ENCODE data around the gene CNBD2. TPM values are rescaled to one million over a fixed set of nuclear protein-coding genes. Genes with fewer than 3 reads are reported as not detected.
"Not testable (repeated sequence)": the region's sequence is repeated elsewhere in the genome, so short reads cannot be mapped to it uniquely, and the experiment has no call there.

Gene CNBD2
- total and polyA plus RNA-seq, 2 donors: 1.9 to 8.6 TPM

- no peak overlapping the region for H3K4me3 ChIP-seq (ENCODE audit: low read depth, low read length)
- peak; percentile 50 for DNase-seq (ENCODE audit: extremely low spot score)
- peaks cover 2% of the 10 kb centered on the region for H3K36me3 ChIP-seq (ENCODE audit: insufficient read depth)
- 58% methylated on average over 11 of the region's 11 CpGs for WGBS
- no peaks in the 10 kb centered on the region for H3K4me1 ChIP-seq (ENCODE audit: insufficient read depth)
- H3K27ac ChIP-seq (ENCODE audit: low read depth): no peak overlapping the region
Observed at GRCh38 chr20:36017048-36017951, 48.9 kb downstream of the CNBD2 start.

GRCh38 chr20:36018208-36018988, 50.0 kb downstream of the CNBD2 start:
- WGBS: 88% methylated on average over 7 of the region's 7 CpGs
- Histone ChIP-seq H3K27ac (ENCODE audit: low read depth) (no peak overlapping the region), H3K4me3 (ENCODE audit: low read depth, low read length) (no peak overlapping the region), H3K4me1 (ENCODE audit: insufficient read depth) (no peaks in the 10 kb centered on the region), H3K36me3 (ENCODE audit: insufficient read depth) (peaks cover 2% of the 10 kb centered on the region)
- no peak for DNase-seq (ENCODE audit: extremely low spot score)

GRCh38 chr20:36026131-36026530, 57.7 kb downstream of the CNBD2 start:
- not testable (repeated sequence) for H3K36me3 ChIP-seq (ENCODE audit: insufficient read depth); DNase-seq (ENCODE audit: extremely low spot score); H3K4me1 ChIP-seq (ENCODE audit: insufficient read depth); H3K27ac ChIP-seq (ENCODE audit: low read depth); H3K4me3 ChIP-seq (ENCODE audit: low read depth, low read length)
- WGBS: 75% methylated on average over 7 of the region's 7 CpGs

- no peak for DNase-seq (ENCODE audit: extremely low spot score)
- H3K27ac ChIP-seq (ENCODE audit: low read depth): no peak overlapping the region
- peaks cover 2% of the 10 kb centered on the region for H3K4me1 ChIP-seq (ENCODE audit: insufficient read depth)
- H3K4me3 ChIP-seq (ENCODE audit: low read depth, low read length): no peak overlapping the region
- WGBS: 94% methylated on average over 13 of the region's 13 CpGs
- no peaks in the 10 kb centered on the region for H3K36me3 ChIP-seq (ENCODE audit: insufficient read depth)
Observed at GRCh38 chr20:36028106-36028808, 59.9 kb downstream of the CNBD2 start.

GRCh38 chr20:36030149-36030548, 61.8 kb downstream of the CNBD2 start:
- H3K27ac ChIP-seq (ENCODE audit: low read depth): no peak overlapping the region
- no peak overlapping the region for H3K4me3 ChIP-seq (ENCODE audit: low read depth, low read length)
- WGBS: 33% methylated on average over 8 of the region's 8 CpGs
- peaks cover 2% of the 10 kb centered on the region for H3K4me1 ChIP-seq (ENCODE audit: insufficient read depth)
- DNase-seq (ENCODE audit: extremely low spot score): peak; percentile 47
- no peaks in the 10 kb centered on the region for H3K36me3 ChIP-seq (ENCODE audit: insufficient read depth)

- H3K4me1 ChIP-seq (ENCODE audit: insufficient read depth): peaks cover 2% of the 10 kb centered on the region
- DNase-seq (ENCODE audit: extremely low spot score): no peak
- no peak overlapping the region for H3K4me3 ChIP-seq (ENCODE audit: low read depth, low read length)
- no peak overlapping the region for H3K27ac ChIP-seq (ENCODE audit: low read depth)
- WGBS: 96% methylated on average over 3 of the region's 3 CpGs
- no peaks in the 10 kb centered on the region for H3K36me3 ChIP-seq (ENCODE audit: insufficient read depth)
Observed at GRCh38 chr20:36031806-36032205, 63.4 kb downstream of the CNBD2 start.

GRCh38 chr20:36034875-36035274, 66.5 kb downstream of the CNBD2 start:
- no peak overlapping the region for H3K27ac ChIP-seq (ENCODE audit: low read depth)
- H3K4me3 ChIP-seq (ENCODE audit: low read depth, low read length): no peak overlapping the region
- peaks cover 2% of the 10 kb centered on the region for H3K4me1 ChIP-seq (ENCODE audit: insufficient read depth)
- no peaks in the 10 kb centered on the region for H3K36me3 ChIP-seq (ENCODE audit: insufficient read depth)
- WGBS: 93% methylated on average over 4 of the region's 4 CpGs
- no peak for DNase-seq (ENCODE audit: extremely low spot score)

- WGBS: 80% methylated on average over 2 of the region's 2 CpGs
- H3K4me3 ChIP-seq (ENCODE audit: low read depth, low read length): no peak overlapping the region
- peaks cover under 1% of the 10 kb centered on the region for H3K4me1 ChIP-seq (ENCODE audit: insufficient read depth)
- no peaks in the 10 kb centered on the region for H3K36me3 ChIP-seq (ENCODE audit: insufficient read depth)
- no peak for DNase-seq (ENCODE audit: extremely low spot score)
- no peak overlapping the region for H3K27ac ChIP-seq (ENCODE audit: low read depth)
Observed at GRCh38 chr20:36035745-36036144, 67.4 kb downstream of the CNBD2 start.

GRCh38 chr20:36036688-36037087, 68.3 kb downstream of the CNBD2 start:
- no peak overlapping the region for H3K4me3 ChIP-seq (ENCODE audit: low read depth, low read length)
- DNase-seq (ENCODE audit: extremely low spot score): no peak
- WGBS: 73% methylated on average over 3 of the region's 3 CpGs
- no peaks in the 10 kb centered on the region for H3K36me3 ChIP-seq (ENCODE audit: insufficient read depth)
- H3K27ac ChIP-seq (ENCODE audit: low read depth): no peak overlapping the region
- no peaks in the 10 kb centered on the region for H3K4me1 ChIP-seq (ENCODE audit: insufficient read depth)

- 96% methylated on average over 5 of the region's 5 CpGs for WGBS
- Histone ChIP-seq H3K4me1 (ENCODE audit: insufficient read depth) (no peaks in the 10 kb centered on the region), H3K27ac (ENCODE audit: low read depth) (no peak overlapping the region), H3K36me3 (ENCODE audit: insufficient read depth) (no peaks in the 10 kb centered on the region), H3K4me3 (ENCODE audit: low read depth, low read length) (no peak overlapping the region)
- DNase-seq (ENCODE audit: extremely low spot score): no peak
Observed at GRCh38 chr20:36040571-36040970, 72.2 kb downstream of the CNBD2 start.

GRCh38 chr20:36043441-36043840, 75.1 kb downstream of the CNBD2 start:
- no peaks in the 10 kb centered on the region for H3K36me3 ChIP-seq (ENCODE audit: insufficient read depth)
- no peak overlapping the region for H3K4me3 ChIP-seq (ENCODE audit: low read depth, low read length)
- no peaks in the 10 kb centered on the region for H3K4me1 ChIP-seq (ENCODE audit: insufficient read depth)
- H3K27ac ChIP-seq (ENCODE audit: low read depth): no peak overlapping the region
- DNase-seq (ENCODE audit: extremely low spot score): no peak
- 91% methylated on average over 3 of the region's 3 CpGs for WGBS

GRCh38 chr20:36043892-36044515, 75.6 kb downstream of the CNBD2 start:
- no peak overlapping the region for H3K27ac ChIP-seq (ENCODE audit: low read depth)
- WGBS: 91% methylated on average over 10 of the region's 10 CpGs
- no peaks in the 10 kb centered on the region for H3K36me3 ChIP-seq (ENCODE audit: insufficient read depth)
- no peaks in the 10 kb centered on the region for H3K4me1 ChIP-seq (ENCODE audit: insufficient read depth)
- no peak overlapping the region for H3K4me3 ChIP-seq (ENCODE audit: low read depth, low read length)
- no peak for DNase-seq (ENCODE audit: extremely low spot score)

GRCh38 chr20:36045373-36045714, 77.0 kb downstream of the CNBD2 start:
- no peaks in the 10 kb centered on the region for H3K4me1 ChIP-seq (ENCODE audit: insufficient read depth)
- no peak for DNase-seq (ENCODE audit: extremely low spot score)
- H3K27ac ChIP-seq (ENCODE audit: low read depth): no peak overlapping the region
- H3K4me3 ChIP-seq (ENCODE audit: low read depth, low read length): no peak overlapping the region
- H3K36me3 ChIP-seq (ENCODE audit: insufficient read depth): no peaks in the 10 kb centered on the region
- 82% methylated on average over 2 of the region's 2 CpGs for WGBS

Data from urinary bladder (tissue), 4 donors.